Renal pelvis (tissue), 4 donors: ENCODE data around the gene NXN. TPM values are rescaled to one million over a fixed set of nuclear protein-coding genes. Genes with fewer than 3 reads are reported as not detected.
"Not testable (repeated sequence)": the region's sequence is repeated elsewhere in the genome, so short reads cannot be mapped to it uniquely, and the experiment has no call there.

ENCODE experiments used
- DNase-seq: peaks from one replicate; pipeline ENCODE4 v3.0.0-alpha.2; 2013
- polyA plus RNA-seq, 3 donors: library from polyadenylated mRNA; unstranded; fragments of 120-200 nt; gene quantifications; one replicate each; pipeline ENCODE4 v1.2.1, GENCODE V29; 2013; ENCODE audit not compliant: insufficient read length in 3 of 3

Gene NXN
- polyA plus RNA-seq, 3 donors, result 35.4 to 38.2 (median 37.8) TPM

GRCh38 chr17:896953-897661, 82.5 kb downstream of the NXN start:
- DNase-seq, result no peak

- DNase-seq, result no peak
These were observed 83.1 kb downstream of the NXN start for GRCh38 chr17:896454-896853.

DNA sequence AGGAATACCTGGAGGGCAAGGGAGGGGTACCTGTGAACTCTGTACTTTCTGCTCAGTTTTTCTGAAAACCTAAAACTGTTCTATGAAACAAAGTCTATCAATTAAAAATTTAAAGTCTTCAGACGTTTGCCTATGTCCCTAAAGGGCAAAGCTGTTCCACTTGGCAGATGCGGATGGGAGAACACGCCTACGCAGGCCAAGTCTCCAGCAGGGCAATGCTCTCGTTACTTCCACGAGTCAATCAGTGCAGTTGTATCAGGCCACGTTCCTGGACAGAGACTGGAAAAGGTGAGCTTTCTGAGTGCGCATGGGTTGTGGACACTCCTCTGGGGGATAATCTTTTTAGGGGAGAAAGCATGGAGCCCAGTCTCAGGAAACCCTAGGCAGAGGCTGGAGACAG, 86.6 kb downstream of the NXN start:
- DNase-seq, result no peak

- no peak for DNase-seq
These were observed 90.6 kb downstream of the NXN start for GRCh38 chr17:888998-889441.

DNA sequence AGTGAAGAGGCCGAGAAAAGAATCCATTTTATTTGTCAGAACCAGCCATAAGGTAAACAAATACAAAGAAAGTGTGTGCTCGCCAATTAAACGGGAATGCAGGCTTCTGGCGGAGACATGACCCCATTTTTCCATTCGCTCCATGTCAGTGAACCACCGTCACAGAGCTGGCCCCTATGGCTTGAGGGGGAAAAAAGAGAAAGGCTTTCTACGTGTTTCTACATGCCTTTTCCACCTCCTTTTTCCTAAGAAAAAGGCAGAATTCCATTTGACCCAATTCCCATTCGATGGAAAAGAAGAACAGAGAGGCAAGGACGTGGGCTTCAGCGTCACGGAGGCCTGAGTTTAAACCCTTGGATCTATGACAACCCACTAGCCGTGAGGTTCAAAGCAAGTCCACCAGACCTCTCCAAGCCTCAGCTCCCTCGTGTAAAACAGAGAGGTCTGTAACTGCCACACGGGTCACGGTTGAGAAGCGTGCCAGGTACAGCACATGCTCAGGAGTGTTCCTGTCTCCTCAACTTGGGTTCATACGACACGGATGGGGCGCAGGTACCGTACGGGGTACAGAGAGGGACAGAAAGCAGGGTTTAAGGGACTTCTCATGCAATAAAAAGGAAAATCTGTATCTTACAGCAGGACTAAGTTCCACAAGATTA, 91.9 kb downstream of the NXN start:
- no peak for DNase-seq

DNA sequence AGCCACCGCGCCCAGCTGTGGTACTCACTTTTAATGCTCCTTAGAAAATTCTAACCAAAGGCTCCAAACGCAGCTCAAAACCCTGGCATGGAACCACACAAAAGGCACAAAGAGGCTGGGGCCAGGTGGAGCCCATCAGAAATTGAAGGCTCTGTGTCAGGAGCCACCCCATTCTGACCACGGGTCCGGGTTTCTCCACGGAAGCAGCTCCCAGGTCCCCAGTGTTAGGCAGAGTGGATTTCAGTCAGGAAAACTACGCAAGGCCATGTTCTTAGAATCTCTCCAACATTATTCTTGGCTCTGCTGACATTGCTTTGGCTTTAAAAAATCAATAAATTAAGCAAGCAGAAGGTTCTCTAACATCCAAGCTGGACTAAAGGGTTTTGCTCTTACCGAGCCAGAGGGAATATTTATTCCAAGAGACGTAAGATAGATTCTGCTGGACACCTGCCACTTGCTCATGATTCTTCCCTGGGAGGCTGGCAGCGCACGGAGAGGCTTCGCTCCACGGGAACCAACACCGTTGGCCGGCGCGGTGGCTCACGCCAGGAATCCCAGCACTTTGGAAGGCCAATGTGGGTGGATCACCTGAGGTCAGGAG, 93.5 kb downstream of the NXN start:
- no peak for DNase-seq

DNA sequence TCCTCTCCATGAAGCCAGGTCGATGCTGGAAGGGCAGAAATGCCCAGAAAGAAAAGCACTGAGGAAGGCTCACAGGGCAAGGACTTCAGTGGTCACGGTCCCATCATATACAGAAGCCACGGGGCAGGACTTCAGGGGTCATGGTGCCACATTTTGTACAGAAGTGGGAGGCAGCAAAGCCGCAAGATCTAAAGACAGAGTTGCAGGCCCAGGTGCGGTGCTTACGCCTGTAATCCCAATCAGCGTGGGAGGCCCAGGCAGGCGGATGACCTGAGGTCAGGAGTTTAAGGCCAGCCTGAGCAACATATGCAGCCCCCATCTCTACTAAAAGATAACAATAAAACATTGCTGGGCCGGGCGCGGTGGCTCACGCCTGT, 96.0 kb downstream of the NXN start:
- no peak for DNase-seq

DNA sequence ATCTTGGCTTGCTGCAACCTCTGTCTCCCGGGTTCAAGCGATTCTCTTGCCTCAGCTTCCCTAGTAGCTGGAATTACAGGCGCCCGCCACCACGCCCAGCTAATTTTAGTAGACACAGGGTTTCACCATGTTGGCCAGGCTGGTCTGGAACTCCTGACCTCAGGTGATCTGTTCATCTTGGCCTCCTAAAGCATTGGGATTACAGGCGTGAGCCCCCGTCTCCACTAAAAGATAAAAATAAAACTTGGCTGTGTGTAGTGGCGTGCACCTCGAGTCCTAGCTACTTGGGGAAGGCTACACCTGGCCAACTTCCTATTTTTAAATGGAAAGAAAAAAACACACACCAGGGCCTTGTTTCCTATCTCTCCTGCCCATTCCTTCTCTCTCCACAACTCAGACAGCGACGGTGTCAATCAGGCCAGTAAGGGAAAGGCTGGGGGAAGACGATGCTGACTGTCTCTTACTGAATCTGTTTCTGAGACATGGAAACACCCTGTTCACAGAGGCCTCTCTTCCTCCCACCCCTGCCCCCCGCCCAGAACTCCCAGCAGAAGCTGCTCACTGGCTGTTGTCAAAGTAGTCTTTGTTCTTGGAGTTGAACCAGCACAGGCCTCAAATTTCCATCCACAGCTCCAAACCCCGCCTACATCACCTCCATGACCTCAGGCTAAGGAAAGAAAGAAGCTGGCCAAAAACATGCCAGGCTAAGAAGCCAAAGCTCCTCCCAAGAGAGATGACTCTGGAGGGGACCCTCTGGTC, 96.6 kb downstream of the NXN start:
- DNase-seq, result peak; percentile 82

DNA sequence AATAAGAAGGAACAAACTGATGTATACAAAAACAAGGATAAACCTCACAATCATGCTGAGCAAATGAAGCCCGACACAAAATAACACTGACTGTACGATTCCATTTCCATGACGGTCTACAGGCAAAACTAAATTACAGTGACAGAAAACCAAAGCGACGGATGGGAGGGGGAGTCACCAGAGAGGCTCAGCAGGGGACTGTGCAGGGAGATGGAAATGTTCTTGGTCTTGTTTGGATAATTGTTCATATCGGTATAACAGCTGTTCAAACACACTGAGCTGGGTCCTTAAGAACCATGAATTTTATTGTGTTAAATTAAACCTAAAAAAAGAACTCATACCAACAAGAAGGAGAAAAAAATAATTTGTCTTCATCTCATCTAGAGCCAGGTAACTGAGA, 97.8 kb downstream of the NXN start:
- no peak for DNase-seq

- no peak for DNase-seq
These were observed 98.9 kb downstream of the NXN start for GRCh38 chr17:880443-881269.

DNA sequence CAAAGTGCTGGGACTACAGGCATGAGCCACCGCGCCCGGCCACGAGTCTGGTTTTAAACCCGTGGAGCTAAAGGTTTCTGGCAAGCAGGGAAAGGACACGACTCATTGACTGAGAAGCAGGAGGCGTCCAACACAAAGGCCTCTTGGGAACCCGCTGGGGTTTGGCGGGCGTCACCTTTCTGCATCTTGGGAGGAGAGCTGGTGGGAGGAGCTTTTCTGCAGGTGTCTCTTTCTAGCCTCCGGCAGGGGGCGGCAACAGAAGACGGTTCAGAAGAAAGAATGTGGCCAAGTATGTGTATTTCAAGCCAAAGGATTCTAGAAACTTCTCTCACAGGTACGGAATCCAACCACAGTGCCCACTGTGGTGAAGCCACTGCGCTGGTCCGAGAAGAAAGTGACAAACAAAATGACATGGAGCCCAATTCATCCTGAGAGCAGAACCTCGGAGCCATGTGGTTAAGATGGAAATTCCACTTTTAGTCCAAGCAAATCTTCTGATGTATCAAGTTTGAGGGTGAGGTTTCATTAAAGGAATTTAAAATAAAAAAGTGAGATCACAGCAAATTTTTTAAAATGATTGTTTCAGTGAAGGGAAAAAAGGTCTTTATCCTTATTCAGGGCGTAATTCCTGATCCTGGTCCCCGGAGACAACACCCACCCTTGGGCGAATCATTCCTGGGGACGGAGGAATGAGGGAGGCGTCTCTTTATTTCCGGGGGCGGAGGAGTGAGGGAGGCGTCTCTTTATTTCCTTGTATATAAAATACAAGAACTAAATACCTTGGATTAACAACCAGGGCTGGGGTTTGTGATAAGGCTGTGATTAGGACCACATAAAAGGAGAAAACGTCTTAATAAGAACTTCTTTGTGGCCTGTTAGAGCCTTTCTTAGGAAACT, 99.8 kb downstream of the NXN start:
- peak; percentile 80 for DNase-seq

DNA sequence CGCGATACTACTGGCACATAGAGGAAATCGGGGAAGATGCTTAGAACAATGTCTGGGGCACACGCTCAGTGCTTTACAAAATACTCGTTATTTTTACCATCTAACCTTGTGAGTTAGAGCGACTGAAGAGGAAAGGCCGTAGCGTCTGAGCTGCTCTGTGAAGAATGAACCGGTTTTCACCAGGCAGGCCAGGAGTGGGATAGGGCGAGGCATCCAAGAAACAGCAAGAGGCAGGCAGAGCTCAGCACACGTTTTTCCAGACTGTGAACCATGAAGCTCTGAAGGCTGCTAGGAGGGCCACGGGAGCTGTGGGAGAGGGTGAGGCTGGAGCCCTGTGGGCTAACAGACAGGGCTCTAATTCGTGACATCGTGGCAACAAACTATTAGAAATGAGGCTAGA, 101.9 kb downstream of the NXN start:
- no peak for DNase-seq

GRCh38 chr17:876272-876671, 103.3 kb downstream of the NXN start:
- no peak for DNase-seq

GRCh38 chr17:874590-874989, 105.0 kb downstream of the NXN start:
- not testable (repeated sequence) for DNase-seq

DNA sequence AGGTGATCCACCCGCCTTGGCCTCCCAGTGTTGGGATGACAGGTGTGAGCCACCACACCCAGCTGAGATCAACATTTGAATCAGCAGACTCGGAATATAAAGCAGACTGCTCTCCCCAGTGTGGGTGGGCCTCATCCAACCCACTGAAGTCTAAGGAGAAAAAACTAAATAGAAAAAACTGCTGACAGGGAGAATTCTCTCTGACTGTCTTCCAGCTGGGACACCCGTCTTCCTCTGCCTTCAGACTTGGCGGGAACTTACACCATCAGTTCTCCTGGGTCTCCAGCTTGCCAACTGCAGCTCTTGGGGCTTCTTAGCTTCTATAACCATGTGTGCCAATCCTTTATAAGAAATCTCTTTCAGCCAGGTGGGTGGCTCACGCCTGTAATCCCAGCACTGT, 106.7 kb downstream of the NXN start:
- no peak for DNase-seq

GRCh38 chr17:871751-872519, 107.6 kb downstream of the NXN start:
- DNase-seq, result no peak

DNA sequence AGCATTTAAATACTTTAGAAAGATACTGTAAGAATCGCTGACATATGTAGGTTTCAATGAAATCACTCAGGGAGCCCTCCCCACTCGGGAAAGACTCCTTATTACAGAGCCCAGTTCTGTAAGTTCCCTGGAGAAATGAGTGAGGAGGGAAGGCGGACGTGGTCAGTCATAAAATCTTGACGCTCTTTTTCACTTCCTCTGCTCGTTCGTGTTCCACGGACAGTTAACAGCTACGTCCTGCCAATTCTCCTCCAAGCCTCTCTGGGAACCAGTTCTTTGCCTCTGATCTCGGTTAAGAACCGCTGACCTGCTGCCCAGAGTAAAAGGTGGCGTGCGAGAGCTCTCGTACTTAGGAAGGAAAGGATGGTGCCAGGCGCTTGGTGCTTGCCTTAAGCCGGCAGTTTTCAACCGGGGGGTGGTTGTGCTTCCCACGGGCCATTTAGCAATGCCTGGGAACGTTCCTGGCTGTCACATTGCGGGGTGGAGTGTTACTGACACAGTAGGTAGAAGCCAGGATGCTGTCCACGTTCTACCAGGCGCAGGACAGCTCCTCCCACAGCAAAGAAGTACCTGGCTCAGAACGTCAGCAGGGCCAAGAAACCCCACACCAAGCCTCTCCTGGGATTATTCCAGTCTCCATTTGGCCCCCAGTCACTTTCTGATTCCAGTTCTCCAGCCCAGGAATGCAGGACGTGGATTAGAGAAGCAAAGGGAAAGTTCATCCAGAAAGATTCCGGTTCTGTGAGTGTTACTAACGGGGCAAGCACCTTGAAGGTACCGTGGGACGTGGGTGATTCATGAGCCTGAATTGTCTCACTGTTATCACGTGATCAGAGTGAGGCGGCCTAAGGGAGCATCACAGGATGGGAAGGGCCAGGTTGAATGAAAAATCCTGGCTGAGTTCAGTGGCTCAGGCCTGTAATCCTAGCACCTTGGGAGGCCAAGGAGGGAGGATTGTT, 109.7 kb downstream of the NXN start:
- DNase-seq, result no peak

GRCh38 chr17:869086-869485, 110.5 kb downstream of the NXN start:
- no peak for DNase-seq
